GM10266 (cell line): ENCODE data around the gene PRSS21.

ENCODE experiments used
- DNase-seq: peaks from one replicate; pipeline ENCODE4 v3.0.0; 2012; ENCODE audit errors: extremely low spot score
- CTCF ChIP-seq: IDR thresholded peaks from 2 replicates; pipeline ENCODE4 v1.5.1; 2012; ENCODE audit warnings: mild to moderate bottlenecking, low read depth; ENCODE audit not compliant: control insufficient read depth, insufficient read depth; ENCODE audit errors: missing control alignments

Gene PRSS21

GRCh38 chr16:2811703-2812471 lies 5.2 kb upstream of the PRSS21 start:
- DNase-seq, result no peak
- TF ChIP-seq CTCF, result no peak

- TF ChIP-seq CTCF, result no peak
- DNase-seq, result no peak
Measured at GRCh38 chr16:2813771-2814221, 3.2 kb upstream of the PRSS21 start.

DNA sequence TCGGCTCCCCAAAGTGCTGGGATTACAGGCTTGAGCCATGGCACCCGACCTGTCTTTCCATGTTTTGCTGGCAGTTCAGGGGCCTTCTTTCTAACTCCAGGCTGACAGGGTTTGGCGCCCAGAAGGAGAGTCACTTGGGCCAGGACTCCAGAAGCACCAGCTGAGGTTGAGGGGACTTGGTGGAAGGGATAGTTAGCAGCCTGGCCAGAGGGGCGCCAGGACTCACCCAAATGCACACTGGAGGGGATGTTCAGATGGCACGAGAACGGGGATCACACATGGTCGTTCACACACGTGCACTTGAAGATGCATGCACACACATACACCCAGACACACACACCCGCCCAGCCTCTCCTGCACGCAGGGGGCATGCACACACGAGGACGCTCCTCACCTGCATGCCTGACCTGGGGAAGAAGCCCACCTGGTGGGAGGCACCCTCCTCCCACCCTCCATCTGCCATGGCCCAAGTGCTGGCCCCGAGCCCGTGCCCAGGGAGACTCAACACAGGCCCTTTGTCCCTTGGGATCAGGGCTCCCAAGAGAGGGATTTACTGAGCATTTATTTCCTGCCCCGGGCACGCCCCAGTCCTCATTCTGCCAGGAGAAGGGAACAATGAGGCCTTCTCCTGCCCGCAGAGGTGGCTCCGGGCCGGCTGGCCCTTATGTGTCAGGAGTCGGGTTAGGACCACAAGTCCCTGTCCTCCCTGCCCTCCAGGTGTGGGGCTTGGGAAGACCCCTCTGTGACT lies 2.3 kb upstream of the PRSS21 start:
- no peak for TF ChIP-seq CTCF
- no peak for DNase-seq

- no peak for DNase-seq
- TF ChIP-seq CTCF, result no peak
Measured at GRCh38 chr16:2815299-2815771, 1.7 kb upstream of the PRSS21 start.

GRCh38 chr16:2817340-2818271 lies 569 bp downstream of the PRSS21 start:
- DNase-seq, result no peak
- no peak for TF ChIP-seq CTCF

GRCh38 chr16:2818272-2818876 lies 1.3 kb downstream of the PRSS21 start:
- no peak for TF ChIP-seq CTCF

More at GRCh38 chr16:2818272-2818876, 1.3 kb downstream of the PRSS21 start:
- DNase-seq, result no peak
